Right renal pelvis (tissue), 4 donors: Measurements from ENCODE around the gene TUBGCP3. TPM values are rescaled to one million over a fixed set of nuclear protein-coding genes. Genes with fewer than 3 reads are reported as not detected.
"Not testable (repeated sequence)": the region's sequence is repeated elsewhere in the genome, so short reads cannot be mapped to it uniquely, and the experiment has no call there.

Source experiments
- DNase-seq, 4 donors: peaks; one replicate each; pipeline ENCODE4 v3.0.0-alpha.2; 2013; ENCODE audit warnings: low read depth in 4 of 4, low spot score in 3 of 4, missing footprints in 1 of 4
- polyA plus RNA-seq, 4 donors: library from polyadenylated mRNA; unstranded; fragments of 120-200 nt; gene quantifications; one replicate each; pipeline ENCODE4 v1.2.1, GENCODE V29; 2013; ENCODE audit not compliant: insufficient read length in 4 of 4

Gene TUBGCP3
- 10 to 100 TPM; 29.4 to 34.7 (median 33.5) TPM for polyA plus RNA-seq

DNA sequence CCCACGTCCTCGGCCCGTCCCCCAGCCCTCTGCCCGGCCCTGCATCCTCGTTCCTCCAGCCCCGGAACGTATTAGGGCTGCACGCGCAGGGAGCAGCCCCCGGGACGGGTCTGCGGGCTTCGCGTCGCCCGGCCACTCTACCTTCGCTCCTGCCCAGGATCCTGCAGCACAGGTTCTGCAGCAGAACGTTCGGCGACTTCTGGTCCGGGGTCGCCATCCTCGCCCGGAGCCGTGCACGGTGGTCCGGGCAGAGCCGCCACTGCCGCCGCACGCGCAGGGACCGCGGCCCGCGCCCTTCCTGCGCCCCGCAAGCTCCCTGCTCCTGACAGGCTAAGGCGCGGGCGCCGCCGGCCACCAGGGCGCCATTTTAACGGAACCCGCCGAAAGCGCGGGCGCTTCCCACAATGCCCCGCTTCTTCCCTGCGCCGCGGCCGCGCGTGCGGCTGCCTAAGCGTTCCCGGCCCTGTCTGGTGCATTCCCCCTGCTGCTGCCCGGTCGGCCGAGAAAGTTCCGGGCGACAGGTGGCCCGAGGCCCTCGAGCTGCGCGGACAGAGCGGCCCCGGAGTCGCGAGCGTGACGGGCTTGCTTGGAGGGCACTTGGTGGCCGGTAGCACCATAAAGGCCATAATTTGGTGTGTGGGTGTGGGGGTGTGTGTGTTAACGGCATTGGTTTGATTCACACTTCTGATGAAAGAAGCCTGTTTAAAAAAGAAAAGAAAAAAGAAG is at the start of gene TUBGCP3:
Gene TUBGCP3 (minus strand): TSS at position 390 of the 726 bp plus-strand sequence. CDS start 173 bp downstream, at position 217.
- peak in 3 of 4 donors; percentile 72 to 74 (median 73) for DNase-seq

DNA sequence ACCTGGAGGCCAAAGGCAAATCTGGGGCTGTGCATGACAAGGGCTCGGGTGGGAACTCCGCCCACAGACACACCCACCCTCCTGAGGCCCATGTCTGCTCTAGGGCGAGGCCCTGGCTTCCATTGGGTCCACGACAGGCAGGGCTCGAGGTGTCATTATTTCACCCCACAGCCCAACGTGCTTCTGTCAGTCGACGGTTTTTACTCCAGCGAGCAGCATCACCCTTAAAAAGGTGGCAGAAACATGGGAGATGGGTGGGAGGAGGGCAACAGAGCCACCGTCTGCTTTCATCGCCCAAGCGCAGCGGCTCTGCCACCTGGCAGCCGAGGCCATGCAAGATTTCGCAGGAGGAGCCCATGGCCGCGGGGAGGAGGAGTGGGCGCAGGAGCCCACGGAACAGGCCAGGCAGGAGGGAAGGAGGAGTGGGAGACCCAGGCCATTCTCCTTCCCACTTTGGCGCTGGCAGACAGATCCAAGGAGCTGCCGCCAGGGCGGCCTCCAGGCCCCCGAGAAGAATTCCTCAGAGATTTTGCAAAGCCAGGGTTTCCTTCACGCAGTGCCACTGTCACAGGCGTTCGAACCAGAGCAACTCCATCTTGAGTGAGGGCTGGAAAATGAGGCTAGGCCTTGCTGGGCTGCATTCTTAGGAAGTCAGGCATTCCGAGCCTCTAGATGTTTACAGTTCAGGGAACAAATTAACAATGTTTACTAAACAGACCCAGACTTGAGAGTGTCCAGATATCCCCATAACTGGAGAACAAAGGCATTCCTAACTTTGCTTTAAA is 49.3 kb upstream of the TUBGCP3 start:
- no peak for DNase-seq

DNA sequence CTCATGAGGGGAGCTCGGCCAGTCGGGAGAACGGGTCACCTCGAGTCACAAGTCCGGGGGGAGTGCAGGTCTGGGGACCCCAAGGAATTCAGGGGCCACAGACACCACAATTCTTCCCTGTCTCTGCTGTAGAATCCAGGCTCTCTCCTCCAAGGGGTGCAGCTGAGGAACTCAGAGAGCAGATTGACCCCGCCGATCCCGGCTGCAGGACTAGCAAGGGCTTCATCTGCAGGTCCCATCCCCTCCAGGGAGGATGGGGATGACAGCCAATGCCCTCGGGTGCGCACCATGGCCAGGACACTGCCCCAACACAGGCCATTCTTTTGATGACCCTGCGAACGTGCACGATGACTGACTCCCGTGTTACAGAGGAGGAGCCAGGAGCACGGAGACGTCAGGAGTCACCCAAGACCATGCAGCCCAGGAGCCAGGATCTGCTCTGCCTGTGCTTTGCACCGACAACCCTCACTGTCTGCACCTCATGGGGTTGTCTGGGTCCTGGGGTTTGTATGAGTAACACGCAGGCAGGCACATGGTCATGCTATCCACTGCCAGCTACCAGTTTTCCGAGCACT is 48.5 kb upstream of the TUBGCP3 start:
- no peak for DNase-seq

- DNase-seq = no peak
These were observed 47.4 kb upstream of the TUBGCP3 start for GRCh38 chr13:112635323-112635722.

DNA sequence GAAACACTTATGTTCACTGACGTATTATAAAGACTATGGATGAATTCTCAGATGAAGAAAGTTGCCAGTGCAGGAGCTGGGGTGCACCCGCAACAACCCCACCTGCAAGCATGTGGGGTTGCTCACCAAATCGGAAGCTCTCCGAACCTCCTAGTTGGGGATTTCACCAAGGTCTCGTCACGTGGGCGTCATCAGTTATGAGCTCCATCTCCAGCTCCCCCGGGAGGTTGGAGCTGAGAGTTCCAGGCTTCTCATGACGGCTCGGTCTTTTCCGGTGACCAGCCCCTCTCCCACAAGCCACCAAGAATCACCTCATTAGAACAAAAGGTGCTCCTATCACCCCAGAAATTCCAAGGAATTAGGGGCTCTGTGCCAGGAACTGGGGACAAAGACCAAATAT is 46.1 kb upstream of the TUBGCP3 start:
- no peak for DNase-seq

GRCh38 chr13:112630226-112630625 is 42.3 kb upstream of the TUBGCP3 start:
- DNase-seq = not testable (repeated sequence)

DNA sequence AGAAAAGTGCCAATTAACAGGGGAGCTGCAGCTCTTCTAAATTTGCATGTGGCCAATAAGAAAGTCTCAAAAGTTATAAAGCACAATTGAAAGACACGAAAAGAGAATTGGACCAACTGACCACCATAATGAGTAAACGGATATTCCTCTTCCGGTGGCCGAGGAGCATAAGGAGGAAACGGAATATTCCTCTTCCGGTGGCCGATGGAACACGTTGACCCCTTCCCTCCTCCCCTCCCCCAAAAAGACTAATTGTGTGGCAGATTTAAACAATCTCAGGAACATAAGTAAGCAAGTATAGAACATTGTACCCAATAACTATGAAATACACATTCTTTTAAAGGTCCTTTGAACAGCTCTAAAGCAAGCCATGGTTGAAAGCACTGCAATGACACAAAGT is 41.2 kb upstream of the TUBGCP3 start:
- DNase-seq = no peak

- not testable (repeated sequence) for DNase-seq
These were observed 39.7 kb upstream of the TUBGCP3 start for GRCh38 chr13:112627613-112628012.

DNA sequence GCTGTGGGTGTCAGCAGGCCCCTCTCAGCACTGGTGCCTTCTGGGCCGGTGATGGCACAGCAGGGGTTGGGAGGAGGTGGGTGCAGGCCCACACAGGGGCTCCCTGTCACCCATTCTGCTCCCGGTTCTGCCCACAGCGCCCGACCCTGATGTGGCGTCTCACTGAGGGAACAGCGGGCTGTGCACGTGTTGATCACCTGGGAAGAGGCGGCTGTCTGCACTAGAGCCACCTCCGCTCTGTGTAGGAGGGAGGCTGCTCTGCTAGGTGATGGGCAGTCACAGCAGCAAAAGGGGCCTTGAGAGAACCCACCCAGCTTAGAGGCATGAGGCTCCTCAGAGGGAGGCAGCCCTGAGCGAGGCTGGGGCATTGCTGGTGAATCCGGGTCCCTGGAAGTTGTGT is 39.2 kb upstream of the TUBGCP3 start:
- DNase-seq = no peak

DNA sequence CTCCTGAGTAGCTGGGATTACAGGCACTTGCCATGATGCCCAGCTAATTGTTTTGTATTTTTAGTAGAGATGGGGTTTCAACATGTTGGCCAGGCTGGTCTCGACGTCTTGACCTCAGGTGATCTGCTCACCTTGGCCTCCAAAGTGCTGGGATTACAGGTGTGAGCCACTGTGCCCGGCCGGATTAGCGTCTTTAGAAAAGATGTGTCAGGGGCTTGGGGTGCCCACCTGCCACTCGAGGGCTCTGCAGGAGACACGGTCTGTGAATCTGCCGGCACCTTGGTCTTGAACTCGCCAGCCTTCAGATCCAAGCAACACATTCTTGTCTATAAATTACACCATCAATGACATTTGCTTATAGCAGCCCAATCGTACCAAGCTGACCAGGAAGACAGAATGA is 38.8 kb upstream of the TUBGCP3 start:
- no peak for DNase-seq

DNA sequence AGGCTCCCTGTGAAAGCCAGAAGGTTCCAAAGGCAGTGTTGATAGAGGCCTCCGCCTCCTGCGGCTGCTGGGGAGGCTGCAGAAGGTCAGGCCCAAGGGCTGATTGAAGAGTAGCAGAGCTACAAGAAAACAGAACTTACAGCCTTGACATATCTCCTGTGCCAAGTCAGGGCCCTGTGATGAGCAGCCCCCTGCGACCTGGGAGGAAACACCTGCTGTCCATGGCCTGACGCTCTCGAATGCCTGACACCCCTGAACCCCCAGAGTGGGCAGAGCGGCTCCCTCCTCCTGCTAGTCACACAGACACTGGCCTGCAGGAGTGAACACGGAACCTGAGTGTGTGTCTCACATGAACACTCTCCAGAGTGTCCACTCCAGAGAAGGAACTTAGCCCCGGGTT is 38.2 kb upstream of the TUBGCP3 start:
- DNase-seq = no peak

GRCh38 chr13:112625698-112626097 is 37.7 kb upstream of the TUBGCP3 start:
- DNase-seq = no peak

DNA sequence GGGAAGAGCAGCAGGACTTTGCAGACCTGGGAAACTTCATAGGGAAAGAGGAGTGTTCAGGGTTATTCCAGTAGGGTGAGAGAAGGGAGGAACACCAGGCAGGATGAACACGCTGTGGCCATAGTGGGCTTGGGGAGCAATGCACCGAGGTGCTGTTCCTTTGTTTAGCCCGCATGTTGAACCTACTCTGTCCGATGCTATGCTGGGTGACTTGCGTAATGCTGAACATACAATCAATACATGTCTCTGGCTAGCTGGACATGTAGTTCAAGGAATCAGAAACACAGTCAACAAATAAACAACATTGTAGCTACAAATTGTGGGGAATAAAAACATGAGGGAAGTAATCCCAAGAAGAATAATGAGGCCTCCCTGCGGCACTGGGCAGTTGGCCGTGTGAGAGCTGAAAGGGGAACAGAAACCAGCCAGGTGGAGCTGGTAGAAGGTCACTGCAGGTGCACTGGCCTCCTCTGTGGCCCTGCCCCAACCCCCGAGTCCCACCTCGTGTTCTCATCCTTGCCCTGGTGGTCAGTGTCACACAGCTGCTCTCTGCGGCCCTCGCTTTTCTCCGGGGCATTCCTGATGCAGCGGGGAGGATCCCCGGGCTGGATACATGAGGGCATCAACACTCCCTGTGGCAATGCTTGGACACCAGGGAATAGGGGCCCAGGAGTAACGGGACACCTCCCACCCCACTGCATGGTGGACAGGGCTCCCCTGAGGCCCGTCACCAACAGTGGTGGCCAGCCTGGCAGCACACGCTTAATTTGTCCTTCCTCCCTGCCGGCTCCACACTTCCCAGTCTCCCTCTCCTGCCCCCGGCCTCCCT is 36.9 kb upstream of the TUBGCP3 start:
- DNase-seq = no peak

- no peak for DNase-seq
These were observed 36.1 kb upstream of the TUBGCP3 start for GRCh38 chr13:112624040-112624439.

- no peak for DNase-seq
These were observed 35.2 kb upstream of the TUBGCP3 start for GRCh38 chr13:112623051-112623711.

DNA sequence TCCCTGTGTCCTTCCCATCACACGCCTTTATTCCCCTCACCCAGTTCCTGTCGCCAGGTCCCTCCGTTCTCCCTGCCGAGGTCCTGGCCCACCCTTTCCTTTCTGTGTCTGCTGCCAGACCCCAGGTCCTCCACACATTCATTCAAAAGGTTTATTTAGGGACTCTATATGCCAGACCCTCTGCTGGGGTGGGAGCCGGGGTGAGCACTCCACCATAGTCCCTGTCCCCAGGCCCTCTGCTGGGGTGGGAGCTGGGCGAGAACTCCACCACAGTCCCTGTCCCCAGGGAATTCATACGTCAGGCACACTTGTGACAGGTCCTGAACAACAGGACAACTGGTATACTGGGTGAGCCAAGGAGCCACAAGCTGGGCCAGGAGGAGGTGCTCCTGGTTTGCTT is 34.4 kb upstream of the TUBGCP3 start:
- DNase-seq = no peak

- peak in 1 of 4 donors; percentile 52 for DNase-seq
These were observed 32.0 kb upstream of the TUBGCP3 start for GRCh38 chr13:112619730-112620631.

GRCh38 chr13:112618501-112618900 is 30.5 kb upstream of the TUBGCP3 start:
- no peak for DNase-seq

DNA sequence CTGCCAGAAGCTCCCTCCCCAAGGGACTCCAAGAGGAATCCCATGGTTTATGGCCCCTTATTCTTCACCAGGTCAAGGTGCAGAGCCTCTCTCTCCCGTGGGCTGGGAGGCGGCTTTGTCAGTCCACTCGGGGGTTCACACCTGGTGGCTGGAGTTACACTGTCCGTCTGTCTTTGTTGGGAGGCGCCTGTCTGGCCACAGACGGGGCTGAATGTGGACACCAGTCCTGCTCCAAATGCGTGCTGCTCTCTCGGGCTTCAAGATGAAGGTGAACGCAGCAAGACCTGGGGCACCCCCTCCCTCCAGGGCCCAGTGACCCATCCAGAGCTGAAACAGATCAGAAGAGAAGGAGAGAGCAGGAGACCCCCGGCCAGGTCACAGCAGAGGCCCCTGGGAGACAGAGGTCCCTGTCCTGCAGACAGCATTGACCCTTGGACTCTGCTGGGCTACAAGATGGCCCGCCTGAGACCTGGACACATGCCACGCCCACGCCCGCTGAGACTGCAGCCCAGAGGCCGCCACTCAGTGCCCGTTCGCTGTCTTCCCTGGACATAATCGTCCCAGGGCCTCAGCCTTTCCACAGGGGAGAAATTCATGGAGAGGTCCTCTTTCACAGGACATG is 29.9 kb upstream of the TUBGCP3 start:
- DNase-seq = no peak
